Neuronal stem cell (in vitro differentiated cells): ENCODE results near the gene TUBA3D.
"Not testable (repeated sequence)": the region's sequence is repeated elsewhere in the genome, so short reads cannot be mapped to it uniquely, and the experiment has no call there.

Source experiments
- DNase-seq: peaks from one replicate; pipeline ENCODE4 v3.0.0-alpha.2; 2013; ENCODE audit warnings: low spot score
- H2AFZ ChIP-seq: one replicate; pipeline ENCODE4 v1.6.1; 2013; ENCODE audit warnings: mild to moderate bottlenecking, low read length, inconsistent platforms
- H2AK5ac ChIP-seq: 2 replicates; pipeline ENCODE4 v1.6.1; 2013; ENCODE audit warnings: low read depth, mild to moderate bottlenecking, inconsistent platforms, low read length, moderate library complexity, mixed read lengths
- H2BK120ac ChIP-seq: 2 replicates; pipeline ENCODE4 v1.6.1; 2013; ENCODE audit warnings: low read depth, mild to moderate bottlenecking, inconsistent platforms, low read length, moderate library complexity, mixed read lengths
- H2BK12ac ChIP-seq: one replicate; pipeline ENCODE4 v1.6.1; 2013; ENCODE audit warnings: low read length, inconsistent platforms
- H2BK15ac ChIP-seq: 2 replicates; pipeline ENCODE4 v1.6.1; 2013; ENCODE audit warnings: mild to moderate bottlenecking, low read length, inconsistent platforms, mixed read lengths
- H2BK5ac ChIP-seq: one replicate; pipeline ENCODE4 v1.6.1; 2013; ENCODE audit warnings: inconsistent platforms, mild to moderate bottlenecking, low read length, moderate library complexity
- H3K14ac ChIP-seq: one replicate; pipeline ENCODE4 v1.6.1; 2013; ENCODE audit warnings: low read length, inconsistent platforms
- H3K18ac ChIP-seq: 2 replicates; pipeline ENCODE4 v1.6.1; 2013; ENCODE audit warnings: low read length, inconsistent platforms
- H3K23ac ChIP-seq: 2 replicates; pipeline ENCODE4 v1.6.1; 2013; ENCODE audit warnings: low read depth, mild to moderate bottlenecking, mixed read lengths, low read length, inconsistent platforms; ENCODE audit not compliant: poor library complexity
- H3K27ac ChIP-seq: replicated peaks from 3 replicates; pipeline ENCODE4 v1.5.1; 2013; ENCODE audit warnings: low read length, inconsistent platforms
- H3K27me3 ChIP-seq, 3 experiments: 2 replicates each; pipeline ENCODE4 v1.6.1; 2013; ENCODE audit warnings: low read length in 3 of 3, mild to moderate bottlenecking in 2 of 3, inconsistent platforms in 1 of 3, low read depth in 1 of 3, mixed read lengths in 1 of 3, moderate library complexity in 1 of 3; ENCODE audit not compliant: control insufficient read depth in 3 of 3, insufficient read depth in 3 of 3
- H3K36me3 ChIP-seq, 2 donors: replicated peaks in 1 of 2; 2 replicates each; pipeline ENCODE4 v1.6.1; 2013; ENCODE audit warnings: low read length in 2 of 2; ENCODE audit not compliant: control insufficient read depth in 2 of 2, insufficient read depth in 2 of 2
- H3K4ac ChIP-seq: 2 replicates; pipeline ENCODE4 v1.6.1; 2013; ENCODE audit warnings: inconsistent platforms, mild to moderate bottlenecking, low read length, moderate library complexity
- H3K4me1 ChIP-seq, 2 donors: 1 replicate in 1 of 2; 2 replicates in 1 of 2; pipeline ENCODE4 v1.6.1; 2013; ENCODE audit warnings: low read length in 2 of 2, low read depth in 1 of 2; ENCODE audit not compliant: control insufficient read depth in 2 of 2, insufficient read depth in 1 of 2
- H3K4me2 ChIP-seq: one replicate; pipeline ENCODE4 v1.6.1; 2013; ENCODE audit warnings: mild to moderate bottlenecking, low read length, inconsistent platforms; ENCODE audit not compliant: insufficient read depth, poor library complexity, severe bottlenecking
- H3K4me3 ChIP-seq, 2 donors: 2 replicates each; pipeline ENCODE4 v1.5.1; 2013; ENCODE audit warnings: low read length in 2 of 2, mild to moderate bottlenecking in 2 of 2, inconsistent platforms in 1 of 2, moderate library complexity in 1 of 2
- H3K79me1 ChIP-seq: one replicate; pipeline ENCODE4 v1.6.1; 2013; ENCODE audit warnings: low read depth, mild to moderate bottlenecking, inconsistent platforms, low read length, moderate library complexity
- H3K9ac ChIP-seq: one replicate; pipeline ENCODE4 v1.6.1; 2013; ENCODE audit warnings: mild to moderate bottlenecking, low read depth, low read length, inconsistent platforms; ENCODE audit not compliant: poor library complexity
- H3K9me3 ChIP-seq, 2 donors: replicated peaks in 1 of 2; 2 replicates each; pipeline versions ENCODE3 to v1.6.1; 2013; ENCODE audit warnings: low read length in 2 of 2, mild to moderate bottlenecking in 2 of 2, inconsistent platforms in 1 of 2, low read depth in 1 of 2, mixed read lengths in 1 of 2, moderate library complexity in 1 of 2; ENCODE audit not compliant: control insufficient read depth in 2 of 2, insufficient read depth in 1 of 2
- H4K8ac ChIP-seq: one replicate; pipeline ENCODE4 v1.6.1; 2013; ENCODE audit warnings: low read depth, mild to moderate bottlenecking, inconsistent platforms, low read length, moderate library complexity
- H4K91ac ChIP-seq: one replicate; pipeline ENCODE4 v1.6.1; 2013; ENCODE audit warnings: low read length, low read depth, mild to moderate bottlenecking, inconsistent platforms; ENCODE audit not compliant: poor library complexity
- WGBS, 2 donors: extraction: QIAGEN DNeasy Blood & Tissue Kit; methylation state at CpG; one replicate each; pipeline ENCODE4 v1.1.7; 2013; ENCODE audit warnings: missing lambda C conversion rate in 2 of 2, mixed read lengths in 1 of 2; ENCODE audit not compliant: insufficient read length in 2 of 2, insufficient replicate concordance in 1 of 2; ENCODE audit errors: extremely low coverage in 2 of 2; 5-methylcytosine and 5-hydroxymethylcytosine counted together

TUBA3D gene

GRCh38 chr2:131517856-131518255 is 41.9 kb downstream of the TUBA3D start:
- not testable (repeated sequence) for H3K4me1 ChIP-seq, H3K4me2 ChIP-seq, H3K18ac ChIP-seq, DNase-seq, H2AK5ac ChIP-seq, H3K27me3 ChIP-seq, H2BK12ac ChIP-seq, H3K4ac ChIP-seq, H3K14ac ChIP-seq, H3K79me1 ChIP-seq, H3K4me3 ChIP-seq, H3K27ac ChIP-seq, H2BK120ac ChIP-seq, H2AFZ ChIP-seq, H4K8ac ChIP-seq, H3K23ac ChIP-seq, H3K9ac ChIP-seq, H2BK15ac ChIP-seq, H3K9me3 ChIP-seq, H4K91ac ChIP-seq
- H3K36me3 ChIP-seq, result peaks cover 11 to 46% of the 10 kb centered on the region in 2 donors
- WGBS, 2 donors, result no CpG with 5 or more reads among the region's 16 CpGs
- peak overlapping the region; percentile 66 for H2BK5ac ChIP-seq

GRCh38 chr2:131518531-131518930 is 42.6 kb downstream of the TUBA3D start:
- peaks cover 9 to 43% of the 10 kb centered on the region in 2 donors for H3K36me3 ChIP-seq
- WGBS, 2 donors, result no CpG with 5 or more reads among the region's 11 CpGs
- H2BK15ac ChIP-seq, H2AFZ ChIP-seq, H3K27ac ChIP-seq, H3K9me3 ChIP-seq, H3K4ac ChIP-seq, H3K4me1 ChIP-seq, H3K79me1 ChIP-seq, H3K18ac ChIP-seq, H2BK5ac ChIP-seq, H3K4me3 ChIP-seq, H3K23ac ChIP-seq, H3K27me3 ChIP-seq, H2AK5ac ChIP-seq, DNase-seq, H2BK12ac ChIP-seq, H3K9ac ChIP-seq, H2BK120ac ChIP-seq, H3K4me2 ChIP-seq, H4K8ac ChIP-seq, H4K91ac ChIP-seq, H3K14ac ChIP-seq: not testable (repeated sequence)

- H3K27ac ChIP-seq, result no peak overlapping the region
- H3K36me3 ChIP-seq, result peaks cover 9 to 34% of the 10 kb centered on the region in 2 donors
- no CpG with 5 or more reads among the region's 15 CpGs for WGBS, 2 donors
- H3K23ac ChIP-seq, result no peak overlapping the region
- H3K4me2 ChIP-seq, result no peak overlapping the region
- H2AK5ac ChIP-seq, result no peak overlapping the region
- no peak overlapping the region for H2BK12ac ChIP-seq
- no peak overlapping the region for H4K8ac ChIP-seq
- H2BK120ac ChIP-seq, result no peak overlapping the region
- no peaks in the 10 kb centered on the region for H3K27me3 ChIP-seq
- no peaks in the 10 kb centered on the region for H3K9me3 ChIP-seq
- H3K4me3 ChIP-seq, result no peak overlapping the region
- no peak overlapping the region for H3K18ac ChIP-seq
- H3K79me1 ChIP-seq, result peaks cover 2% of the 10 kb centered on the region
- H3K9ac ChIP-seq, result peak overlapping the region; percentile 60
- no peak overlapping the region for H3K14ac ChIP-seq
- H2BK15ac ChIP-seq, result no peak overlapping the region
- H4K91ac ChIP-seq, result no peak overlapping the region
- H3K4me1 ChIP-seq, result no peaks in the 10 kb centered on the region
- H2AFZ ChIP-seq, result no peak overlapping the region
- DNase-seq, result no peak
- no peak overlapping the region for H2BK5ac ChIP-seq
- H3K4ac ChIP-seq, result no peak overlapping the region
Observed at GRCh38 chr2:131519466-131519865, 43.5 kb downstream of the TUBA3D start.

GRCh38 chr2:131519871-131520470 is 44.1 kb downstream of the TUBA3D start:
- H3K4me1 ChIP-seq, H3K9me3 ChIP-seq, H4K91ac ChIP-seq, H3K79me1 ChIP-seq, H3K4ac ChIP-seq, H2AFZ ChIP-seq, H3K4me3 ChIP-seq, H3K23ac ChIP-seq, H3K4me2 ChIP-seq, H2BK120ac ChIP-seq, H3K27ac ChIP-seq, H2BK12ac ChIP-seq, H2BK15ac ChIP-seq, H2BK5ac ChIP-seq, H3K18ac ChIP-seq, H2AK5ac ChIP-seq, H4K8ac ChIP-seq, H3K14ac ChIP-seq, DNase-seq, H3K27me3 ChIP-seq: not testable (repeated sequence)
- WGBS, 2 donors, result no CpG with 5 or more reads among the region's 24 CpGs
- H3K9ac ChIP-seq, result peak overlapping the region; percentile 60
- peaks cover 9 to 34% of the 10 kb centered on the region in 2 donors for H3K36me3 ChIP-seq
